Stimulated activated CD4-positive, alpha-beta T cell treated with anti-CD3 and anti-CD28 coated beads, Interleukin-1b, Interleukin-23, amount 100 ng/mL, for 24 hours (primary cell): ENCODE measurements around the gene COL1A2.

Experiments used
- DNase-seq, 4 experiments: peaks; one replicate each; pipeline ENCODE4 v3.0.0-alpha.2; 2020; ENCODE audit warnings: low read depth in 4 of 4, low spot score in 1 of 4

The COL1A2 gene

DNA sequence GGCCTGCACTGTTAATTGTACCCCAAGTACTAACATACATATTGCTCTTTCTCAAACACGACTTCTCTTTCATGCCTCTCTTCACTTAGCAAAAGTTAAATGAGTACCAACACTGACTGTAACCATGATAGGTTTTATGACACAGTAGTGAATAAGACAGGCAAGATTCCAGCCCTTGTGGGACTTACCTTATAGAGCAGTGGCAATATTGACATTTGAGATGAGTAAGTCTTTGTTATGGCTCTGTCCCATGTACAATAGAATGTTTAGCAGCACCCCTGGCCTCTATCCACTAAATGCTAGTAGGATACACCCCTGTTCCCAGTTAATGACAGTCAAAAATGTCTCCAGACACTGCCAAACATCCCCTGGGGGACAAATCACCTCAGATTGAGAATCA is 11.9 kb upstream of the COL1A2 start:
- no peak for DNase-seq

DNA sequence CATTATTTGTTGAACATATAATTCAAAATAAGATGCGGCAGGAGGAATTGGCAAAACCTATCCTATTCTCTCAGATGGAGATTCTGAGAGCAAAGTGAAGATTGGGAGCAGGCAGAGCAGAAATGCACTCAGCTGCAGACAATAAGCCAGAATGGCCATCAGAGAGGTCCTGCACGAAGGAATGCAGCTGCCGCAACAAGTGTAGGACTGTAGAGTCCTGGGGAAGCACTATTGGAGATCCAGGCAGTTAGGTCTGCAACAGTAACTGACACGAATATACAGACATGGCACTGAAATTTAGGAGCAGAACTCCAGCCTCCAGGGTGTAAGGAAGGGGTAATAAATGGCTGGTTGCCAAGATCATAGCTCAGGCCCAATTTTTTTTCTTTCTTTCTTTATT is 10.4 kb upstream of the COL1A2 start:
- DNase-seq: no peak

DNA sequence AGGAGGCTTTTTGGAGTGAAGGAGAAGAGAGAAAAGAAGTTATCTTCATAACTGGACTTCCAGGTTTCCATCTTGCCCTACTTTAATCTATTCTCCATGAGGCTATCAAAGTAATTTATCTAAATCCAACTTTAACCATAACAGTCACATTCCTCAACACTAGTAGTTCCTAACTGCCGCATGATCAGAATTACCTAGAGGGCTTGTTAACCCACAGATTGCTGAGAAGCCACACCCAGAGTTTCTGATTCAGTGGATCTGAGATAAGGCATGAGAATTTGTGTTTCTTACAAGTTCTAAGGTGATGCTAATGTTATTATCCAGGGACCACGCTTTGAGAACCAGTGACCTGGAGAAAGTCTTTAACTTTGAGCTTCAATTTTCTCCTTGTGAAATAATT is 8.3 kb upstream of the COL1A2 start:
- no peak for DNase-seq

DNA sequence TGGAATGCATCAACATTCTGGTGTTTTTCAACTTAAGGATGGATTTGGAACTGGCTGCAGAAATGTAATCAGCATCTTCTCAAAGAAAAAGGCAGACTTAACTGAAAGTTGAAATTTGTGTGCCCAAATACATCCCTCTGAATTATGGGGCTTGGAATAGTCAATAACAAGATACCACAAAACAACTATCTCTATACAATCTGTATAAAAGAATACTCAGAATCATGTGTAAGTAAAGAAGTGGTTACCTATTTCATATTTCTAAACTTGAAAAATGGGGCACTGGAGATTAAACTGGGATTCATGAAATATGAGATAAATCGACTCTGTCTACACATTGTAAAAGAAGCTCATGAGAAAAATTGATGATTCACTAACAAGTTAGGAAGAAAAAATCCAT is 6.2 kb upstream of the COL1A2 start:
- DNase-seq: no peak

DNA sequence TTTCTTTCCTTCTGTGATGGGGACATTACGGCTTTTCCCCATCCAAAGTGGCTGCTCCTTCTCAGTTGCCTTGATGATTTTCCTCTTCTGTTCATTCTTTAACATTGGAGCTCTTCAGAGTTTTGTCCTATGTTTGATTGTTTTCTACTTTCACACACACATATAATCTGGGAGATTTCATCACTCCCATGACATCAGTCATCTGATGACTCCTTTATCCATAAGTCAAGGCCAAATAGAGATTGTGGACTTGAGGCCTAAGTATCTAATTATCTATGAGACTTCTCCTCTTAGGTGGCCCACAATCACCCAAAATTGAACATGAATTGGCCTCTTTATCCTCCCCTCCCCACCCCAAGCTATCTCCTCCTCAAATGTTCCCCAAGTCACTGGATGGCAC is 5.3 kb upstream of the COL1A2 start:
- no peak for DNase-seq

DNA sequence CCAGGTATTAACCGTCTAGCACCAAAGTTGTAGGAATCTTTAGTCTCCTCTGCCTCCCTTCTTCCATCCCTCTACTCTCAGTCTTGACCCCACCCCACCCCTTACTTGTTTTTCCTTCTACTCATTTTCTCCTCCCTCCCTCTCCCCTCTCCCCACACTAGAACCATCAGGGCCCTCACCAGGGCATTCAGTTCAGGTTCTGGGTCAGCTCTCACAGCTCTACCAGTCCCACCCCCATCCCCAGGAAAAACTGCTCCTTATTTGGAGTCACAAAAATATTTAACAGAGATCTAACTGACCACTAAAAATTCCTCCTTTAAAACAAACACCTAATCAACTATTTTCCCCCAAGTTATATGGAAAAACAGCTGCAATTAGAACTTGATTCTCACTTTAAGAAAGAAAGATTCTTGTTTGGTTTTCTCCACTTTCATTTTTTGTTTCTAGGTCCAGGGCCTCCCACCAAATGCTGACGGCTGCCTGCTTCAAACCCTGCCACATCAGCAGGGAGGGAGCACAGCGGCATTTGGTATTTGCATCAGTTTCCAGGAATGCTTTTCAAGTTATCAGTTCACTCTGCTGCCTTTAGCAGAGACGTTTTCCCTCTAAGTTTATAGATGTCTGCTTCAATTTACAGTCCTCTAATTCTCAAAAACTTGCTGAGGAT is 2.8 kb upstream of the COL1A2 start:
- no peak for DNase-seq

DNA sequence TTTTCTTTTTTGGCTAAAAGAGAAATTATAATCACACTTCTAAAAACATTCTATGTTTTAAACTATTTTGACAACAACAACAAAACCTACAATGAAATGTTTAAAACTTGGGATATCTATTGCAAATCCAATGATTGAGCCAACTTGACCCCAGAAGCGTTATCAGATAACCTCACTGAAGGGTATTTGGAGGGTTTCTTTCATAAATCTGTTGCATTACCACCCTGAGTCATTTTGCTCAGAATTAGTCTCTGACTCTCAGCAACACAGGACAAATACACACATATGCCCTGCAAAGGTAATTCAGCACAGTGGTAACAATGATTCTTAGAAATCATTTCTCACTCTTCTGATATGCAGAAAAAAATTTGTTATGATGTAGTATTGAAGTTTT is 2.3 kb upstream of the COL1A2 start:
- no peak for DNase-seq

- DNase-seq: no peak
Observed at GRCh38 chr7:94393246-94394108, 1.2 kb upstream of the COL1A2 start.

DNA sequence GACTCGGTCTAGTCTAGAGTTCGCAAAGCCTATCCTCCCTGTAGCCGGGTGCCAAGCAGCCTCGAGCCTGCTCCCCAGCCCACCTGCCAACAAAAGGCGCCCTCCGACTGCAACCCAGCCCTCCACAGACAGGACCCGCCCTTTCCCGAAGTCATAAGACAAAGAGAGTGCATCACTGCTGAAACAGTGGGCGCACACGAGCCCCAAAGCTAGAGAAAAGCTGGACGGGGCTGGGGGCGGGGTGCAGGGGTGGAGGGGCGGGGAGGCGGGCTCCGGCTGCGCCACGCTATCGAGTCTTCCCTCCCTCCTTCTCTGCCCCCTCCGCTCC is 622 bp upstream of the COL1A2 start:
- no peak for DNase-seq

- DNase-seq: no peak
Observed at GRCh38 chr7:94395141-94396036, 694 bp downstream of the COL1A2 start.

GRCh38 chr7:94396037-94396431 is 1.3 kb downstream of the COL1A2 start:
- DNase-seq: no peak

DNA sequence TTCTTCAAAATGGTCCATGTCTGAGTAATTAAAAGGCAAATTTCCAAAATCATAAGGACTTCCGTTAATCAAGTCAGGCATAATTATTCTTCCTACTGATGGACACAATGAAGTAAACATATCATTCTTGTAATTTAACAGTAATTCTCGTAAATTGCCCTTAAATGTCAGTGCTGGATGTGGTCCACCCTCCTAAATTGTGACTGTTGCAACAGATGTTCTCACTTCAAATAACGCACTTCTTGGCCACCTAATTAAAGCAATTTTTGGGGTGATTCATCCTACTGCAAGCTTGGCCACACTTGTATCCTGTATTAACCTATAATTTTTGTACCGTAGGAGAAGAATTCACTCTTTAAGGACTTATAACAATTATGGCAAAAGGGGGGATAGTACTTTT is 1.9 kb downstream of the COL1A2 start:
- no peak for DNase-seq

- no peak for DNase-seq
Observed at GRCh38 chr7:94397722-94398121, 3.0 kb downstream of the COL1A2 start.

- DNase-seq: no peak
Observed at GRCh38 chr7:94398841-94399240, 4.1 kb downstream of the COL1A2 start.

DNA sequence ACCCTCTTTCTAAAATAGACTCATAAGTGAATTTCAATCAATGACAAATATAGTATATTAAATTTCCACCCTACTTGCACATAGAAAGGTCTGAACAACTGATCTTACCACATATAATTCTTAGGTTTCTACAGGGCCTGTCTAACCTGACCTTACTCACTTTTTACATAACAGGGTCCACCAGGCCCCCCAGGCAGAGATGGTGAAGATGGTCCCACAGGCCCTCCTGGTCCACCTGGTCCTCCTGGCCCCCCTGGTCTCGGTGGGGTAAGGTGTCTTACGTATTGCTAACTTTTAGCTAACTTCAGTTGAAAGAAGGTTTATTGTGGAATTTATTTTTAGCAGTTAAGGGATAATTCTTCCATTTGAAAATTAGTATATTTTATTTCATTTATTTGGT is 5.3 kb downstream of the COL1A2 start:
- DNase-seq: no peak

DNA sequence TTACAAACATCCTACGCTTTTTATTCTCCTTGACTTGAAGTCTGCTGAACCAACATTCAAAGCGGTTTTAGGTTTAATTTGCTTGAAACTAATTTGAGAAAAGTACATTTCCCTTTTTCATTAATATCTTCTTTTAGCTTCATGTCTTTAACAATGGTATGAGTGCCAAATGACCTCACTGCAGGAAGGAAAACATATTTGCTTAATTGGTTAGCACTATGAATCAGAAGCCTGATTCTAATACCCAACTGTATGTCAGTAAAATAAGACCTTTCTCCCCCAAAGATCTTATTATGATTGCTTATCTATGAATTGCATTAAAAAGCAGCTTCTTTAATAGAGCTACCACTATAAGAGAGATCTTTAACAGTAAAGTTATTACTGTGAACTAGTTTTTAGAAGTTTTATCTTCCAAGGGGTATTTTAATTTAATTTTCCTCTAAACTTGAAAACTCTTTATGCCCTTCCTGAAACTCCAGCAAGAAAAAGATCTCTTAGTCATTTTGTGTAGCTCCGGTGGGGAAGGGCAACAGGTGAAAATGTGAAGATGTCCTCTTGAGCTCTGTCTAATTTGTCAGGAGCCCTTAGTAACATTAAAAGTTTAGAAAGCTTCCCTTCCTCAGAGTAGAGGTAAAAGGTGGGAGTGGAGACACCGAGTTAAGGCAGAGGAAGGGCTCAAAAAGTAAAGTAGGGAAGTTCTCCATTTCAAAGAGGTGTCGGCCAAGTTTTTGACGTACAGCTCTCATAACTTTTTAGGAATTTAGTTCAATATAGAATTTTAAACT is 6.1 kb downstream of the COL1A2 start:
- DNase-seq: no peak

DNA sequence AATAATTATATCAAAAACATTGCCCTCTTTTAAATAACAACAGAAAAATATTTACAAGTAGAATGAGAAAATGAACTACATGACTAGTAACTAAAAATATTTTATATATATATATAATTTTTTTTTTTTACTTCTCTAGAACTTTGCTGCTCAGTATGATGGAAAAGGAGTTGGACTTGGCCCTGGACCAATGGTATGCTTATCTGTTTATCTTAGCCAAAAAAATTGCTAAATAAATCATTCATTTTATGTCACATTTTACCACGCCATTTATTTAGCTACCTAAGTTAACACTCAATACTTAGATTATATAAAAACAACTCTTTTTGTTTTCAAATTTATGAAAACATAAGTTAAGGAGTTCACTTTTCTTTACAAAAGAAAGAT is 6.7 kb downstream of the COL1A2 start:
- DNase-seq: no peak

- DNase-seq: no peak
Observed at GRCh38 chr7:94403546-94403945, 8.9 kb downstream of the COL1A2 start.

GRCh38 chr7:94405506-94405905 is 10.8 kb downstream of the COL1A2 start:
- DNase-seq: no peak

- no peak for DNase-seq
Observed at GRCh38 chr7:94406696-94407095, 12.0 kb downstream of the COL1A2 start.
